ENCODE data around the gene RUSC2.

- TF ChIP-seq CTCF (conservative IDR thresholded peaks at IDR 0.05; ENCODE audit: low read depth, low read length) (no peak), EZH2phosphoT487 (IDR thresholded peaks at IDR 0.05; ENCODE audit: borderline replicate concordance, low read length) (no peak), EZH2 (IDR thresholded peaks at IDR 0.05; ENCODE audit: low read length, unreplicated experiment) (no peak)
These were observed 10.3 kb downstream of the RUSC2 start for GRCh38 chr9:35500130-35500748.

Data from PC-3 (cell line).